MM.1S (cell line): Measurements from ENCODE around the gene HADH.

Source experiments
- DNase-seq: peaks from one replicate; pipeline ENCODE4 v3.0.0-alpha.2; 2015
- H2AFZ ChIP-seq: fragments of 300-600 bp; sonication (generic); 2 replicates; pipeline ENCODE4 v1.6.0; 2016; ENCODE audit warnings: antibody characterized with exemption, low read length
- H3F3A ChIP-seq: fragments of 300-600 bp; sonication (generic); 2 replicates; pipeline ENCODE4 v1.6.1; 2016; ENCODE audit warnings: mild to moderate bottlenecking, antibody characterized with exemption, low read length, moderate library complexity, mixed read lengths; ENCODE audit not compliant: insufficient read depth
- H3K27ac ChIP-seq: fragments of 300-600 bp; sonication (generic); 2 replicates; pipeline ENCODE4 v1.5.1; 2016; ENCODE audit warnings: mild to moderate bottlenecking, low read length
- H3K27me3 ChIP-seq: fragments of 300-600 bp; sonication (generic); replicated peaks from 2 replicates; pipeline ENCODE4 v1.6.0; 2016; ENCODE audit warnings: low read length; ENCODE audit not compliant: insufficient read depth
- H3K36me3 ChIP-seq: fragments of 300-600 bp; sonication (generic); replicated peaks from 2 replicates; pipeline ENCODE4 v1.6.1; 2016; ENCODE audit warnings: mild to moderate bottlenecking, low read length, mixed read lengths; ENCODE audit not compliant: insufficient read depth
- H3K4me1 ChIP-seq: fragments of 300-600 bp; sonication (generic); 2 replicates; pipeline ENCODE4 v1.6.1; 2016; ENCODE audit warnings: low read length, mixed read lengths
- H3K4me2 ChIP-seq: fragments of 300-600 bp; sonication (generic); 2 replicates; pipeline ENCODE4 v1.6.0; 2016; ENCODE audit warnings: low read depth, low read length
- H3K4me3 ChIP-seq: fragments of 300-600 bp; sonication (generic); 2 replicates; pipeline ENCODE4 v1.5.1; 2016; ENCODE audit warnings: low read length, mixed read lengths
- H3K79me2 ChIP-seq: fragments of 300-600 bp; sonication (generic); 2 replicates; pipeline ENCODE4 v1.6.1; 2016; ENCODE audit warnings: mixed run types, low read length, mixed read lengths
- H3K9ac ChIP-seq: fragments of 300-600 bp; sonication (generic); 2 replicates; pipeline ENCODE4 v1.6.1; 2016; ENCODE audit warnings: low read length, mixed read lengths
- H3K9me2 ChIP-seq: fragments of 300-600 bp; sonication (generic); replicated peaks from 2 replicates; pipeline ENCODE4 v1.6.1; 2016; ENCODE audit warnings: mild to moderate bottlenecking, low read length, mixed read lengths; ENCODE audit not compliant: insufficient read depth
- H3K9me3 ChIP-seq: fragments of 300-600 bp; sonication (generic); replicated peaks from 2 replicates; pipeline ENCODE4 v1.6.1; 2016; ENCODE audit warnings: mild to moderate bottlenecking, low read length, mixed read lengths; ENCODE audit not compliant: insufficient read depth
- H4K20me1 ChIP-seq: fragments of 300-600 bp; sonication (generic); 2 replicates; pipeline ENCODE4 v1.6.1; 2016; ENCODE audit warnings: mild to moderate bottlenecking, low read length, moderate library complexity, mixed read lengths; ENCODE audit not compliant: insufficient read depth
- EZH2 ChIP-seq: fragments of 300-600 bp; sonication (generic); optimal IDR thresholded peaks from 2 replicates; pipeline ENCODE3; 2017; ENCODE audit warnings: low read depth, mild to moderate bottlenecking, antibody characterized with exemption, low read length, mixed read lengths
- EZH2phosphoT487 ChIP-seq: fragments of 300-600 bp; sonication (generic); IDR thresholded peaks from 2 replicates; pipeline ENCODE4 v1.6.1; 2018; ENCODE audit warnings: antibody characterized with exemption, low read length
- TF ChIP-seq, protein P1 (sequence below): fragments of 300-600 bp; sonication (generic); IDR thresholded peaks from 2 replicates; pipeline ENCODE4 v1.5.1; 2016; ENCODE audit warnings: antibody characterized with exemption, low read length, mixed read lengths

Gene HADH

DNA sequence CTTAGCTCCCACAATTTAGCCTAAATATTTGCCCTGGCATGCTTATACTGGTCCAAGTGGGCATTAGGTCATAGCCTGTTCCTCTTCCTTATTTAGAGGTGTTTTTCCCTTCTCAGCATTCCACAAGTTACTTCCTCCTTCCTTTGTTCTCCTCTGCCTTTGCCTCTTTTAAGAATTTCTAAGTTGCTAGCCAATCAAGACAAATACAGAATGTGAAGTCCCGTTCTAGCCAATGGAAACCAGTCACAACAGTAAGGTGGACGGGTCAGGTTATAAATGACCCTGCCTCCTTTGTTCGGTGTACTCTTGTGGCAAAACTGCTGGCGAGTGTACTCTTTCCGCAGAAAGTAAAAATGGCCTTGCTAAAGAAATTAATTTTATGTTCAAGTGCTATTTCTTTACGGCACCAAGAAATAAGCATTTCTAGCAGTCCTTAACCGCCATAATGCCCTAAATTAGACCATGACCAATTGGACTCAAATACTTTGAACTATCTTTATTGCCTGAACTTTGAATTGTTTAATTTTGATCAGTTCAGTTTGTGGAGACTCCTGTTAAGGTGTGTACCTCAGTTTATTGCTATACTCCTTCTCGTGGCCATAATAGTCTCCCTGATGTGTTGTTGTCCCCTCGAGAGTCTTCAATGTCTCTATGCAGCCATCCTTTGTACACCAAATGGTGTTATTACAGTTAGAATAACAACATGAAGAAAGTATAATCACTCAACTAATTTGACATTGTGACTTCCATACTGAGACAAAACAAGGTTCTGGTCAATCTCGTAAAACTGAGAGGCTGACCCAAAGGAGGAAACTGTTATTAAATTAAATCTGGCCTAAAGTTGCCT, 1.6 kb upstream of the HADH start:
- no peaks in the 10 kb centered on the region for H3K27me3 ChIP-seq
- no peak overlapping the region for H3K27ac ChIP-seq
- H3K4me2 ChIP-seq = peak overlapping the region; percentile 97; the same call in 1 of the 2 replicates
- peaks cover 23% of the 10 kb centered on the region for H3K4me1 ChIP-seq
- H2AFZ ChIP-seq = no peak overlapping the region
- no peaks in the 10 kb centered on the region for H3K9me3 ChIP-seq
- no peaks in the 10 kb centered on the region for H3F3A ChIP-seq
- H3K9ac ChIP-seq = no peak overlapping the region
- H3K36me3 ChIP-seq = no peaks in the 10 kb centered on the region
- TF ChIP-seq, protein P1, sequence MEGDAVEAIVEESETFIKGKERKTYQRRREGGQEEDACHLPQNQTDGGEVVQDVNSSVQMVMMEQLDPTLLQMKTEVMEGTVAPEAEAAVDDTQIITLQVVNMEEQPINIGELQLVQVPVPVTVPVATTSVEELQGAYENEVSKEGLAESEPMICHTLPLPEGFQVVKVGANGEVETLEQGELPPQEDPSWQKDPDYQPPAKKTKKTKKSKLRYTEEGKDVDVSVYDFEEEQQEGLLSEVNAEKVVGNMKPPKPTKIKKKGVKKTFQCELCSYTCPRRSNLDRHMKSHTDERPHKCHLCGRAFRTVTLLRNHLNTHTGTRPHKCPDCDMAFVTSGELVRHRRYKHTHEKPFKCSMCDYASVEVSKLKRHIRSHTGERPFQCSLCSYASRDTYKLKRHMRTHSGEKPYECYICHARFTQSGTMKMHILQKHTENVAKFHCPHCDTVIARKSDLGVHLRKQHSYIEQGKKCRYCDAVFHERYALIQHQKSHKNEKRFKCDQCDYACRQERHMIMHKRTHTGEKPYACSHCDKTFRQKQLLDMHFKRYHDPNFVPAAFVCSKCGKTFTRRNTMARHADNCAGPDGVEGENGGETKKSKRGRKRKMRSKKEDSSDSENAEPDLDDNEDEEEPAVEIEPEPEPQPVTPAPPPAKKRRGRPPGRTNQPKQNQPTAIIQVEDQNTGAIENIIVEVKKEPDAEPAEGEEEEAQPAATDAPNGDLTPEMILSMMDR = no peak
- TF ChIP-seq EZH2 = no peak
- no peak for TF ChIP-seq EZH2phosphoT487
- no peaks in the 10 kb centered on the region for H4K20me1 ChIP-seq
- H3K4me3 ChIP-seq = no peak overlapping the region
- H3K79me2 ChIP-seq = peaks cover 42% of the 10 kb centered on the region
- no peaks in the 10 kb centered on the region for H3K9me2 ChIP-seq
- no peak for DNase-seq

DNA sequence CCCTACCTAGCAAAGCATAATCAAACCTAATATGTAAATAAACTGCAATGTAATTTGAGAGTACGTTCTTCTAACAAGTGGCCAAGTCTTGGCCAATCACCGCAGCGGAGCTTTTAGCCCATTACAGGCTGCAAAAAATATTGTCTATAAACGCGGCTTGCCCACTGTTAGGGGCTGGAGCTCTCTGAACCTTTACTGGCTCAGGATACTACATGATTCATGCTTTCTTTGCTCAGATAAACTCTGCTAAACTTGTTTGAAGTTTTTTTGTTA, 990 bp upstream of the HADH start:
- H3K9me3 ChIP-seq = no peaks in the 10 kb centered on the region
- H3K79me2 ChIP-seq = peaks cover 47% of the 10 kb centered on the region
- H3K36me3 ChIP-seq = no peaks in the 10 kb centered on the region
- H3K4me3 ChIP-seq = 0 out of 2 replicates have a peak overlapping the region, but pooled peaks have one; percentile 94
- H3K4me2 ChIP-seq = peak overlapping the region; percentile 97; the same call in 1 of the 2 replicates
- H3K27me3 ChIP-seq = no peaks in the 10 kb centered on the region
- peaks cover 28% of the 10 kb centered on the region for H3K4me1 ChIP-seq
- H3K27ac ChIP-seq = no peak overlapping the region
- TF ChIP-seq EZH2phosphoT487 (no peak), EZH2 (no peak)
- TF ChIP-seq, protein P1 = no peak
- H4K20me1 ChIP-seq = no peaks in the 10 kb centered on the region
- H3F3A ChIP-seq = peaks cover 4% of the 10 kb centered on the region; the same call in 1 of the 2 replicates
- H2AFZ ChIP-seq = no peak overlapping the region
- no peak overlapping the region for H3K9ac ChIP-seq
- DNase-seq = no peak
- H3K9me2 ChIP-seq = no peaks in the 10 kb centered on the region

DNA sequence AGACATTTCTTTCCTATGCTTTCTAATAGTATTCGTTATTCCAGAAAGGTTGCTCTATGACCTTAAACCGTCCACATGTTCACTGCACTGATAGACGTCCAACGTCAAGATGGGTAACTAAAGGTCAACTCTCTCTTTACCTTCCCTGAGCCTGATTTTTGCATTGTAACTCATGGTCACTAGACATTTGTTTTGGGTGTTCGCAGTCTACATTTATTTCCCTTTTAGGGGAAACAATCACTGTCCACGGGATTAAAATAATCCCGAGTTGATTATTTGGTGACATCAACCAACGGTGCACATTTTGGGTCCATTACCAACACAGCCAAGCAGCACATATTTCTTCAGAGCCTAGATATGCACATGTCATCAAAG, 540 bp upstream of the HADH start:
- H4K20me1 ChIP-seq = no peaks in the 10 kb centered on the region
- no peaks in the 10 kb centered on the region for H3K9me3 ChIP-seq
- no peaks in the 10 kb centered on the region for H3K27me3 ChIP-seq
- H3K9ac ChIP-seq = peak overlapping the region; percentile 94
- H3K4me1 ChIP-seq = peaks cover 33% of the 10 kb centered on the region
- H3K36me3 ChIP-seq = no peaks in the 10 kb centered on the region
- H2AFZ ChIP-seq = peak overlapping the region; percentile 96
- peak; percentile 14 for DNase-seq
- H3K4me3 ChIP-seq = peak overlapping the region; percentile 94
- H3F3A ChIP-seq = peaks cover 9% of the 10 kb centered on the region; the same call in 1 of the 2 replicates
- peak overlapping the region; percentile 57; the same call in 1 of the 2 replicates for H3K27ac ChIP-seq
- peak overlapping the region; percentile 97 for H3K4me2 ChIP-seq
- peaks cover 52% of the 10 kb centered on the region for H3K79me2 ChIP-seq
- TF ChIP-seq EZH2 = no peak
- TF ChIP-seq, protein P1 = no peak
- TF ChIP-seq EZH2phosphoT487 = no peak
- no peaks in the 10 kb centered on the region for H3K9me2 ChIP-seq
